Fibroblast of the aortic adventitia (primary cell): Measurements from ENCODE around the gene SPAG8. TPM values are rescaled to one million over a fixed set of nuclear protein-coding genes. Genes with fewer than 3 reads are reported as not detected.

Experiments
- DNase-seq: peaks from one replicate; pipeline ENCODE4 v3.0.0-alpha.2; 2010; ENCODE audit warnings: low read depth
- H3K4me3 ChIP-seq: 2 replicates; pipeline ENCODE4 v1.5.1; 2011; ENCODE audit warnings: low read depth, mild to moderate bottlenecking, control low read depth, low read length, moderate library complexity
- CTCF ChIP-seq: IDR thresholded peaks from 2 replicates; pipeline ENCODE4 v1.5.1; 2011; ENCODE audit warnings: mild to moderate bottlenecking, low read length, control low read depth, inconsistent platforms; ENCODE audit not compliant: insufficient read depth
- total RNA-seq: library from RNA; depleted of rRNA; stranded (reverse); fragments of >200 nt; gene quantifications from 2 replicates; pipeline ENCODE4 v1.2.3, GENCODE V29; 2012; ENCODE audit warnings: low replicate concordance

SPAG8 gene
- total RNA-seq, 1 donor = 0.81 TPM

GRCh38 chr9:35811381-35812024 lies 559 bp downstream of the SPAG8 start:
- peak overlapping the region; percentile 73 for H3K4me3 ChIP-seq
- TF ChIP-seq CTCF = no peak
- DNase-seq = peak; percentile 39

GRCh38 chr9:35810122-35810521 lies 1.9 kb downstream of the SPAG8 start:
- no peak for DNase-seq
- H3K4me3 ChIP-seq = no peak overlapping the region
- TF ChIP-seq CTCF = no peak

GRCh38 chr9:35808433-35808832 lies 3.6 kb downstream of the SPAG8 start:
- no peak overlapping the region for H3K4me3 ChIP-seq
- DNase-seq = no peak
- no peak for TF ChIP-seq CTCF

GRCh38 chr9:35806101-35806500 lies 6.0 kb downstream of the SPAG8 start:
- H3K4me3 ChIP-seq = no peak overlapping the region
- DNase-seq = no peak
- TF ChIP-seq CTCF = no peak

- H3K4me3 ChIP-seq = no peak overlapping the region
- no peak for TF ChIP-seq CTCF
- no peak for DNase-seq
Observed at GRCh38 chr9:35801328-35802128, 10.5 kb downstream of the SPAG8 start.

GRCh38 chr9:35800530-35800929 lies 11.5 kb downstream of the SPAG8 start:
- no peak for TF ChIP-seq CTCF
- DNase-seq = no peak
- H3K4me3 ChIP-seq = no peak overlapping the region
